Osteoblast (primary cell): ENCODE data around the gene TARS1. TPM values are rescaled to one million over a fixed set of nuclear protein-coding genes. Genes with fewer than 3 reads are reported as not detected.

Experiments
- DNase-seq: peaks from one replicate; pipeline ENCODE4 v3.0.0; 2011; ENCODE audit warnings: low spot score, mixed read lengths; ENCODE audit not compliant: insufficient read length; ENCODE audit errors: missing footprints
- H2AFZ ChIP-seq: 2 replicates; pipeline ENCODE4 v1.6.0; 2011; ENCODE audit warnings: mild to moderate bottlenecking, low read length
- H3K27ac ChIP-seq: 2 replicates; pipeline ENCODE4 v1.5.1; 2011; ENCODE audit warnings: mild to moderate bottlenecking, low read depth, low read length, moderate library complexity
- H3K27me3 ChIP-seq: 2 replicates; pipeline ENCODE4 v1.6.0; 2012; ENCODE audit warnings: mild to moderate bottlenecking, control low read depth, inconsistent platforms, low read length, moderate library complexity; ENCODE audit not compliant: insufficient read depth
- H3K36me3 ChIP-seq: 2 replicates; pipeline ENCODE4 v1.5.1; 2011; ENCODE audit warnings: mild to moderate bottlenecking, low read length, control low read depth, moderate library complexity; ENCODE audit not compliant: insufficient read depth
- H3K4me1 ChIP-seq: 2 replicates; pipeline ENCODE4 v1.5.1; 2011; ENCODE audit warnings: mild to moderate bottlenecking, low read length, control low read depth, moderate library complexity; ENCODE audit not compliant: insufficient read depth
- H3K4me2 ChIP-seq: 2 replicates; pipeline ENCODE4 v1.6.0; 2011; ENCODE audit warnings: mild to moderate bottlenecking, low read length; ENCODE audit not compliant: insufficient read depth
- H3K4me3 ChIP-seq: fragments of 200-600 bp; sonication (generic); 3 replicates; pipeline ENCODE4 v1.5.1; 2012; ENCODE audit warnings: mild to moderate bottlenecking, low read length, inconsistent platforms; ENCODE audit not compliant: insufficient read depth
- H3K79me2 ChIP-seq: 2 replicates; pipeline ENCODE4 v1.6.0; 2012; ENCODE audit warnings: mild to moderate bottlenecking, low read length, control low read depth, inconsistent platforms; ENCODE audit not compliant: insufficient read depth
- H3K9me3 ChIP-seq: 2 replicates; pipeline ENCODE4 v1.5.1; 2011; ENCODE audit warnings: low read depth, low read length, control low read depth
- H4K20me1 ChIP-seq: 2 replicates; pipeline ENCODE4 v1.6.0; 2012; ENCODE audit warnings: mild to moderate bottlenecking, low read length, control low read depth; ENCODE audit not compliant: insufficient read depth
- CTCF ChIP-seq: IDR thresholded peaks from 2 replicates; pipeline ENCODE4 v1.5.1; 2011; ENCODE audit warnings: mild to moderate bottlenecking, low read depth, low read length, moderate library complexity; ENCODE audit errors: extremely low read depth
- total RNA-seq: library from RNA; depleted of rRNA; stranded (reverse); fragments of >200 nt; gene quantifications from 2 replicates; pipeline ENCODE4 v1.2.3, GENCODE V29; 2012

The TARS1 gene
- total RNA-seq, 1 donor: 353 TPM

GRCh38 chr5:33439905-33440481 is 772 bp upstream of the TARS1 start:
- no peak for TF ChIP-seq CTCF
- H3K36me3 ChIP-seq: no peaks in the 10 kb centered on the region
- peak overlapping the region; percentile 85 for H3K4me2 ChIP-seq
- H4K20me1 ChIP-seq: peaks cover 12% of the 10 kb centered on the region
- H3K79me2 ChIP-seq: peaks cover 56% of the 10 kb centered on the region
- no peak for DNase-seq
- H3K4me3 ChIP-seq: peak overlapping the region; percentile 93
- peak overlapping the region; percentile 80 for H3K27ac ChIP-seq
- H3K4me1 ChIP-seq: peaks cover 26% of the 10 kb centered on the region
- no peaks in the 10 kb centered on the region for H3K9me3 ChIP-seq
- H3K27me3 ChIP-seq: no peaks in the 10 kb centered on the region
- peak overlapping the region; percentile 95 for H2AFZ ChIP-seq

- Histone ChIP-seq H3K27me3 (no peaks in the 10 kb centered on the region), H3K9me3 (no peaks in the 10 kb centered on the region), H4K20me1 (peaks cover 19% of the 10 kb centered on the region), H3K36me3 (peaks cover 14% of the 10 kb centered on the region), H2AFZ (peak overlapping the region; percentile 91), H3K4me1 (peaks cover 26% of the 10 kb centered on the region), H3K27ac (peak overlapping the region; percentile 94), H3K4me2 (peak overlapping the region; percentile 99), H3K4me3 (peak overlapping the region; percentile 93), H3K79me2 (peaks cover 71% of the 10 kb centered on the region)
- DNase-seq: peak; percentile 76
- TF ChIP-seq CTCF: no peak
Measured at GRCh38 chr5:33441241-33442177, 744 bp downstream of the TARS1 start.

- Histone ChIP-seq H4K20me1 (peaks cover 27% of the 10 kb centered on the region), H3K79me2 (peaks cover 86% of the 10 kb centered on the region), H3K36me3 (peaks cover 34% of the 10 kb centered on the region), H3K4me3 (no peak overlapping the region), H3K27me3 (no peaks in the 10 kb centered on the region), H3K27ac (no peak overlapping the region), H3K4me1 (peaks cover 20% of the 10 kb centered on the region), H3K9me3 (no peaks in the 10 kb centered on the region), H2AFZ (no peak overlapping the region), H3K4me2 (no peak overlapping the region)
- DNase-seq: no peak
- no peak for TF ChIP-seq CTCF
Measured at GRCh38 chr5:33444542-33444941, 3.8 kb downstream of the TARS1 start.

GRCh38 chr5:33445798-33446197 is 5.0 kb downstream of the TARS1 start:
- Histone ChIP-seq H3K27ac (no peak overlapping the region), H3K36me3 (peaks cover 40% of the 10 kb centered on the region), H3K27me3 (no peaks in the 10 kb centered on the region), H3K79me2 (peaks cover 94% of the 10 kb centered on the region), H3K9me3 (no peaks in the 10 kb centered on the region), H4K20me1 (peaks cover 27% of the 10 kb centered on the region), H3K4me2 (no peak overlapping the region), H3K4me3 (no peak overlapping the region), H3K4me1 (peaks cover 19% of the 10 kb centered on the region), H2AFZ (no peak overlapping the region)
- no peak for TF ChIP-seq CTCF
- DNase-seq: no peak
